ENCODE measurements around the gene FHIT.
A peak's percentile ranks its signal among the peaks of the same experiment; 100 is the strongest.
"Not testable (repeated sequence)": the region's sequence is repeated elsewhere in the genome, so short reads cannot be mapped to it uniquely, and the experiment has no call there.

The FHIT gene

DNA sequence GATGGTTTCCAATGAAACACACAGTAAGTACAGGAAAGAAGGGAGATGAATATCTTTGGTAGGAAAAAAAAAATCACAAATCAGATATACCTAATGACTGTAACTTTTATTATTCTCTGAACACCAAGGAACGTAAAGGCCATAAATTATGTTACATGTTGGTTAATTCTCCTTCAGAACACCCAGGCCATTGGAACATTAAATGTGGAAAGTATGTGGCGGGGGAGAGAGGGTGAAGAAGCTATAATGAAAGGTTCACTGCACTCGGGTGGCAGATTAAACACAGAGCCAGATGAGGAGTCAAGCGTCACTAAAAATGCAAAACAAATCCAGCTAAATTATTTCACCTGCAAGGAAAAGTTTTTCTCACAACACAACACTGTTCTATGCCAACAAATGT is 193.8 kb downstream of the FHIT start:
- no peak for DNase-seq (ENCODE audit: low spot score)

DNA sequence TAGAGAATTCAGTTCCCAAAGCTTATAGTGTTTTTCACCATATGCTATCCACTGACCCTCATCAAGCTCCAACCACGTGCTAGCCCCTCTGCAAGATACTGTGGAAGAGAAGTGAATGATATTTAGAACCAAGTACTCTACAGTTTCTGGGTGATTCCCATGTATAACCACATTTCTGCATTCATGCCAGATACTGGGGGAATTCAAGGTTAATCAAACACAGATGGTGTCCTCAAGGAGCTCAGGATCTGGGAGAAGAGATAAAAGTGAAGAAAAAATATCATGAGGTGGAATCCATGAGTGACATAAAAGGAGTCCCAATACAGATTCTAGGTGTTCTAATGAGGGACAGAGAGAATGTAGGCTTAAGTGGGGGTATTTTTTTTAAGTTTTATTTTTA is 195.8 kb downstream of the FHIT start:
- DNase-seq (ENCODE audit: low spot score), result no peak

DNA sequence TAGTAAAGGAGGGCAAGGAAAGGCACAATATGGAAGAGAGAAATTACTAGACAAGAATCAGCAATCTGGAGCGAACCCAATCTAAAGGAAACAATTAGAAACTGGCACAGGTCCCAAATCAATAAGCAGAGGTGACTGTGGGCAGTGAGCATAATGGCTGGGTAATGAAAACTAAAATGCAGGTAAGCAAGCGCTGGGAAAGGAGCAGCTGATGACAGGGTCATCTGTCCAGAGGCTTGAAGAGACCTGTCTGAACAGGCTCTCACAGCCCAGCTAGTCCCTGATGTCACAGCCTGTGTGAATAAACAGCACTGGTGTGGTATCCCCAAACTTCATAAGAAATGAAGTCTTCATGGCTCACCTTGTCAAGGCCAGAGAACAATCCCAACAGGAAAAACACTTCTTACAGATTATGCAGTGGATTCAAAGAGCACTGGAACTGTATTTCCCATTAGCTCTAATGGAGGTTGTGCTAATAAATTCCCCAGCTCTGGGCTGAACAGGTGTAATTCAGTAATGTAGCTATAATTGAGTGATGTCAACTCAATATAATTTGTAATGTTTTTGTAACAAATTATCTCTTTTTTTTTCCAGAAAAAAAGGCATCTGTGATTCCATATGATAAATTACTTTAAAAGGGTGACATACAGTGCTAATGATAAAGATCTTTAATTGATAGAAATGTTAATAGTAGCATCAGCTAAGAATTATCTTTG is 197.3 kb downstream of the FHIT start:
- no peak for DNase-seq (ENCODE audit: low spot score)

DNA sequence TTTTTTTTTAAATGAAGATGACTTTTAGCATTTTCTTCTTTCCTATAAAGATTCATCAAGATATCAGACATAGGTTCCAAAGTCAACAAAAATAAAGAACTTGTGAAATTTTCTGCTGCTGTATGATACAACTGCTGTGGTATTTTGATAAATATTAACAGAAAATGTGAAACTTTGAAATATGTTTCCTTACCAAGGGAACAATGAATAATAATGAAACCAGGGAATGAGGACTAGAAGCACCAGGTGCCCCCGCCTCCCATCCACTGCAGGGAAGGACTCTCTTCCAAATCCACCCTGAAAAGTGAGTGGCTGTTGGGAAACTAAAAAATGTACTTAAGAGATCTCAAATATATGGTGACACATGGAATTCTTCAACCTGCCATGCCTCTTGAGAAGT is 198.4 kb downstream of the FHIT start:
- DNase-seq (ENCODE audit: low spot score), result no peak

DNA sequence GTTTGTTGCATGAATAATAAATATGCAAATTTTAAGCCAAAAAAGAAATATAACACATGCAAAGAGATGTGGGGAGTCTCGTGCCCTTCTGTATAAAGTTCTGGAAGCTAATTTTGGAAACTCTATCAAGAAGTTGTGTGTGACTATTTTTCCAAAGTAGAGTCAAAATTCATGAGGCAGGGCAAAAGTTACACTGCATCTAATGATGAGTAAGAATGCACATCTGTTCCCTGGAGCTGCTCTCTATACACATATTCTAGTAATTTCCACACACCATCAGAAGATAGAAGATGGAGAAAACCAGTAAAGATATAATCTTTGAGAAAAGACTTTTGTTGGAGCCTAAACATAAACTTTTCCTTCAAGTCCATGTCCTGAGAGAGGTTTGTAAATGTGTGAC is 199.6 kb downstream of the FHIT start:
- DNase-seq (ENCODE audit: low spot score), result no peak

DNA sequence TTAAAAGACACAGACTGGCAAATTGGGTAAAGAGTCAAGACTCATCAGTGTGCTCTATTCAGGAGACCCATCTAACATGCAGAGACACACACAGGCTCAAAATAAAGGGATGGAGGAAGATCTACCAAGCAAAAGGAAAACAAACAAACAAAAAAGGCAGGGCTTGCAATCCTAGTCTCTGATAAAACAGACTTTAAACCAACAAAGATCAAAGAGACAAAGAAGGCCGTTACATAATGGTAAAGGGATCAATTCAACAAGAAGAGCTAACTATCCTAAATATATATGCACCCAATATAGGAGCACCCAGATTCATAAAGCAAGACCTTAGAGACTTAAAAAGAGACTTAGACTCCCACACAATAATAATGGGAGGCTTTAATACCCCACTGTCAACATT is 206.1 kb downstream of the FHIT start:
- DNase-seq (ENCODE audit: low spot score), result not testable (repeated sequence)

DNA sequence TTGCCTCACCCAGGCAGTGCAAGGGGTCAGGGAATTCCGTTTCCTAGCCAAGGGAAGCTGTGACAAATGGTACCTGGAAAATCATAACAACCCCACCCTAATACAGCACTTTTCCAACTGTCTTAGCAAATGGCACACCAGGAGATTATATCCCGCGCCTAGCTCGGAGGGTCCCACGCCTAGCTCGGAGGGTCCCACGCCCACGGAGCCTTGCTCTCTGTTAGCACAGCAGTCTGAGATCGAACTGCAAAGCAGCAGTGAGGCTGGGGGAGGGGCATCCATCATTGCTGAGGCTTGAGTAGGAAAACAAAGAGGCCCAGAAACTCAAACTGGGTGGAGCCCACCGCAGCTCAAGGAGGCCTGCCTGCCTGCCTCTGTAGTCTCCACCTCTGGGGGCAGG is 208.1 kb downstream of the FHIT start:
- no peak for DNase-seq (ENCODE audit: low spot score)

DNA sequence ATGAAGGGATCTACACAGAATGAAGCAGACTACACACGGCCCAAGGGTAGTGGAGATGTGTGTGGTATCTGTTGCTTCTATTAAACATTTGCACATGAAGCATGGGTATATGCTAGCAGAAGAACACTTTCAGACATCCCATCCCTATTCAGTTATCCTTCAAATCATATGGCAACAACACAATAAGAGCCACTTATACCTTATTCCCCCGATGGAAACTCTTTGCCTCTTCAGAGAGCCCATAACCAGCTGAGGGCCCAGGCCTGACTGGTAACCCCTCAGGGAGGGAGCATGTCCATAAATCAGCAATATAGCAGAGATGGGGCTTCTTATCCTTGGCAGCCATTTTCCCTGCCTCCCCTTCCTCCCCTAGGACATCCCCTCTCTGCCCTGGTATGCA is 210.6 kb downstream of the FHIT start:
- DNase-seq (ENCODE audit: low spot score), result no peak

DNA sequence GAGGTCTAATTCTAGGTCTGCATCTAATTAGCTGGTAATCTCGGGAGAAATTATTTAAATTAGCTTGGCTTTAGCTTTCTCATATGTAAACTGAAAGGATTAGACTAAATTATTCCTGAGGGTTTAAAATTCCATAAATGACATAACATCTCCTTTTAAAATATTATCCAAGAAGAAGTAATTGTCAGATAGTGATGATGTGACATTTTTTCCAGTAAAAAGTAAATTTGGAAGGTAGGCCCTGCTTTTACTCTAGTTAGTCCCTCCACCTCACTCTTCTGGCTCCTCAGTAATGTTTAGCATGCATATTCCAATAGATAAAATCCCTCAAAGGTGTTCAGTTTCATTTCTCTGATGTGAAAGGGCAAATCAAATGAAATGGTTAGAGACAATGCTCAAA is 215.7 kb downstream of the FHIT start:
- no peak for DNase-seq (ENCODE audit: low spot score)

DNA sequence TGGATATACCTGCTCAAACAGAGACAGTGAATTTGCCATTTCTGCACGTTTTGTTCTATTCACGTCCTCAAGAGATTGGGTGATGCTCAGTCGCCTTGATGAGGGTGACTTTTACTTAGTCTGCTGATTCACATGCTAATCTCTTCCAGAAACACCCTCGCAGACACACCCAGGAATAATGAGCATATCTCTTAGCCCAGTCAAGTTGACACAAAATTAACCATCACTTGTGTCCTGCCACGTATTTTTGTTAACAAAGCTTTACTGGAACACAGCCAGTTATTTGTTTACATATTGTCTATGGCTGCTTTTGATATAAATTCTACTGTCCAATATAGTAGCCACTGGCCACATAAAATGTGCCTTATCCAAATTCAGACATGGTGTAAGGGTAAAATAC is 218.3 kb downstream of the FHIT start:
- DNase-seq (ENCODE audit: low spot score), result no peak

DNA sequence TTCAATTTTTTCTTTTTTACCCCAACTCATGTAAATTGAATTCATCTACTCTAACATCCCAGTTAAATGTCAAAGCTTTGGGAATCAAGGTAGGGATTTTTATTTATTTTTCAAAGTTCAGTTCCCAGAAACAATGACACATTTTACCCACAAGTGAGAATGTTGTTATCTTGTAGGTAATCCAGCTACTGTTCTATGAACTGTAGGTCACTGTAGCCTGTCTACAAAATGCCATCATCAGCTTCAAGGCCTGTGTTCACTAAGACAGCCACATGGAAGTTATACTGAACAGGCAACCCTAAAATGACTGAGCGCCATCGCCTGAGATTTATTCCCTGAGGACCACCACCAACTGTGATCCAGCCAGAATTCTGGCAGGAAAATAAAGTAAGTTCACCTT is 219.7 kb downstream of the FHIT start:
- DNase-seq (ENCODE audit: low spot score), result no peak

DNA sequence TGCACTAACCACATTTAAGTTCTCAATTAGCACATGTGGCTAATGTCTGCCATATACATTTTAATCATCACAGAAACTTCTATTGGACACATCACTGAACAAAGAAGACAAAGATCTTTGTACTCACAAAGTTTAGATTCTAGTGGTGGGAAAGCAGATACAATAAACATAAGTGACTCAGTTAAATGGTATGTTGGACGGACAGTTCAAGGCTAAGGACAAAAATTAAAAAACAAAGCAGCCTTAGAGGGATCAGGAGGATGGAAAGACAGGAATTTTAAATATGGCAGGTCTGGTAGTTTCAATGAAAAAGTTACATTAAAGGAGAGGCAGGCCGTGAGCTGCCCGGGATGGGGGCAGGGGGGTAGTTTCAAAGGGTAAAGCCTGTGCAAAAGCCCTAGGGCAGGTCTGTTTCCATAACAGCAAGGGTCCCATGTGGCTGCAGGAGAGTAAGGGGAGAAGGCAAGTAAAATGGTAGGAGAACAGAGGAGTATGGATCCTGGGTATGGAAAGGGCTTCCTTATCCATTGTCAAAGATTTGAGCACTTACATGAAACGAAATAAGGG is 220.7 kb downstream of the FHIT start:
- peak; percentile 3 for DNase-seq (ENCODE audit: low spot score)

DNA sequence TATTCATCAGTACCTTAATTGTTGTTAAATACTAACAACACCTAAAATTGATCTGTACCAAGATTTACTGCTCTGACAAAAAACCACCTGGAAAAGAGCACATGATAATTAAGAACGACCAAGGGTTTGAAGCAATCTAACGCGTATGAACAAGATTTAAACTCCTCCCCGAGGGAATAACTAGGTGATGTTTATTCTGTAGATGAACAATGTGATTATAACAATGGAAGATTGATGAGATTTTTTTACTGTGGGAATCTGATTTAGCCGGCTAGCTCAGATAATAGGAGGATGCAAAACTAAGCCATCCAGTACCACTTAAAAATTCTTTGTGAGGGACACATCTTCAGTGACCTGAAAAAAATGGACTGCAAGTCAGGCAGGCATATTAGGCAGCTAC is 222.1 kb downstream of the FHIT start:
- no peak for DNase-seq (ENCODE audit: low spot score)

DNA sequence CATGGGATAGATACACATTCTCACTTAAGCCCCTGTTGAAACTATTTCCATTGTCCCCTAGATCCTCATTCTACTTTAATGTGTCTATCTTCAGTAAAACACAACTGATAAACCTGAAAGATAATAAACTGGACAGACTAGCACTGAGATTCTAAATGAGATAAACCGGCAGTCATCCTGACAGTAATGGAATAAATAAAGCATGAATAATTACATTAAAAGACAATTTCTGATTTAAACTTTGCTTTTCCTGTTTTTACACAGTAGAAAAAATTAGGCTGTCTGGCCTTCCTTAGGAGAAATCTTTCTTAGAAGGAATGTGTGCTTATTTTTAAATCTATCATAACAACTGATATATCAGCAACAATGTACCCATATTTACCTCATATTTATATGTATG is 232.4 kb downstream of the FHIT start:
- no peak for DNase-seq (ENCODE audit: low spot score)

DNA sequence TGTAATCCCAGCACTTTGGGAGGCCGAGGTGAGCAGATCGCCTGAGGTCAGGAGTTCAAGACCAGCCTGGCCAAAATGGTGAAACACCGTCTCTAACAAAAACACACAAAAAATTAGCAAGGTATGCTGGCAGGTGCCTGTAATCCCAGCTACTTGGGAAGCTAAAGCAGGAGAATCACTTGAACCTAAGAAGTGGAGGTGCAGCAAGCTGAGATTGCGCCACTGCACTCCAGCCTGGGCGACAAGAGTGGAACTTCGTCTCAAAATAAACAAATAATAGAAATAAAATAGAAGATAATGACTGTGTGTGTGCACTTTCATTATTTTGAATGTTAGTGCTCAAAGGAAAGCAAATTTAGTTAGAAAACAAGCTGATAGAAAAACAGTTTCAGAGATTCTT is 234.2 kb downstream of the FHIT start:
- DNase-seq (ENCODE audit: low spot score), result not testable (repeated sequence)

DNA sequence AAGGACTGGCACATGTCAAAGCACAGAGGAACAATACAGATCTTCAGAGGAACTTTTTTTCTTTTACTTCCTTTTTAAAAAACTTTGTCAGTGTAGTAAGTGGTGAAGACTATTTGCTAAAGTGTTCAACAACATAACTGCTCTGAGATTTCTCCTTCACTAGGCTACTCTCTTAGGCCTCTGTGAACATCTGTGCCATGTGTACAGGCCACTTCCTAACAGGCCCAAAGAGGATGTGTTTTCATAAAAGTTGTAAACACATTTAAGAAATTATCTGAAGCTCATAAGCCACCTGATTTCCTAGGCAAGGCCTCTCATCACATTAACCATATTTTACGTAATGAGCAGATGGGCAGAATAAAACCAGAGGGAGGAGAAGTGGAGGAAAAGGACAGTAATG is 235.4 kb downstream of the FHIT start:
- DNase-seq (ENCODE audit: low spot score), result no peak

DNA sequence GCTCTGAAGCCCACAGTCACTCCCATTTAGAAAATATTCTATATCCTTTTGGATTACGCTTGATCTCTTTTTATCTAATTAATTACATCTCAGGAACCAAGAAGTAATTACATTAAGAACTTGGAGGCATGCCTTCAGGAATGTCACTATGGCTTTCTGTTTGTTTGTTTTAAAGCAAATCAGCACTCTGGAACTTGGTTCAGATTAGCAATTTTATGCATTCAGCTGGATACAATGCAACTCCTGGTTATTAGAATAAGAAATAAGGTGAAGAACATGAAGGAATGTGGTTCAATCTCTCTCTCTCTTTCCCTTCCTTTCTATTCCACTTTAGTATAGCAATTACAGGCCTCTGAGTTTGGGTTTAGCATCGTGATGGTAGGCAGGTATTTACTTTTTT is 235.8 kb downstream of the FHIT start:
- DNase-seq (ENCODE audit: low spot score), result no peak

DNA sequence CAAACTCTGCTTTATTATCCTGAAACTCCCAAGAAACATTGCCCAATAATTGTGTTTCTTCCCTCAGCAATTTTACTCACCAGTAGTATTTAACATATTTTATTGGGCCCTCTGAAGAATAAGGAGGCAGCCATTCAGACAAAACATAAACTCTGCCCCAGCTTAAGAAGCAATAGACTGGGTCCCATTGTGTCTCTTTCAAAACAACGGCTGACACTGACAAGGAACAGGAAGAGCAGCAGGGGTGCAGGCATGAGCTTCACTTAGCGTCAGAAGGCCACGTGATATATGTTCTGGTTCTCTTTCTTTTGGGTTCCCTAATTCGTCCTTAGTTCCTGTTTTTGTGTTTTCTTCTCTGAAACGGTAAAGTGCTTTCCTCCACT is 242.3 kb downstream of the FHIT start:
- DNase-seq (ENCODE audit: low spot score), result no peak

DNA sequence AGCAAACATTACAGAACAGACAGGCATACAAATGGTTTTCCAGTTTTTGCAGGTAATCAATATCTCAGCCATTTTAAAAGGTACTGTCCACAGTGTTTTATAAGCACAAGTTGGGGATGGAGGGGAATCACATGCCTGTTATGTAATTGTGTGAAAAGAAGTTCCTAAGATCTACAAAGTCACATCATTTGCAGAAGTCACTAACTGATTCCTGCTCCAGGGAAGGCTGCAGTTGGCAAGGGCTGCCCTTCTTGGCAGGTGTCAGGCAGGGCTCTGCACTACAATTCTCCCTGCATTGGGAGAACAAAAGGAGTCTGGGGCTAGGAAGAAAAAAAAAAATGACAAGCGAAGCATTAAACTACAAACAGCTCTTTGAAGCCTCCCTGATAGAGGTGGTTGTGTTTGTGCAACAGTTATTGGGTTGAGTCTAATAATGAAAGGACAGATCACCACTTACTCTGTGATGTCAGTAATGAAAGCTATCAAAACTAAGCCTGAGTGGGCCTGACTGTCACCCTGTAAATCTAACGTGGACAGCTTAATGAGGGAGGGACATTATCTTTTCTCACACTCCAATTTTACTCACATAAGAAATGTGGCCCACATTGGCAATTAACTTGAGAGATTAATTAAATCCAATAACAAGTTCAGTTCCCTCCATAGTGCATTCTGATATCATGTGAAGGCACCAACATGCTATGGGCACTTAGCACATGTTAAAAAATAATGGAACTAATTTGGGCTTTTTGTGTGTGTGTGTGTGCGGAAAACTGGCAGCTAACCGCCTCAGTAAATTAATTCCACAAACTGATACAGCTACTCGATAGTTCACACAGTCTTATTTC is 242.9 kb downstream of the FHIT start:
- DNase-seq (ENCODE audit: low spot score), result no peak

DNA sequence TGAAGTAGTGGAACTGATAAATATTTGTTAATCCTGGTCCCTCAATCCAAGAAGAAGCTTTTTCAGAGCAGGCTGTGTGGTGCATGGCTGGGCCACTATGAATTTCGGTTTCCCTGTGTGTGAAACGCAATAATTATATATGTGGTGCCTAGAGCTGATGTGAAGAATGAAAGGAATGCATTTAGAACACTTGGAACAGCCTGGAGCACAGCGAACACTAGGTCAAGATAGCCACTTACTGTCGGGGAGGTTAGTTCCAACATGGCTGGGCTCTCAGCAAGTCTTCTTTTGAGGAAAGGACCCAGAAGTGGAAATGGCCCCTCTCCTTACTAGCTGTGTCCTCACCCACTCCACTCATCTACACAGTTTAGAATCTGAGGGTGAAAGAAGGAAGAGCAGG is 245.7 kb downstream of the FHIT start:
- no peak for DNase-seq (ENCODE audit: low spot score)

DNA sequence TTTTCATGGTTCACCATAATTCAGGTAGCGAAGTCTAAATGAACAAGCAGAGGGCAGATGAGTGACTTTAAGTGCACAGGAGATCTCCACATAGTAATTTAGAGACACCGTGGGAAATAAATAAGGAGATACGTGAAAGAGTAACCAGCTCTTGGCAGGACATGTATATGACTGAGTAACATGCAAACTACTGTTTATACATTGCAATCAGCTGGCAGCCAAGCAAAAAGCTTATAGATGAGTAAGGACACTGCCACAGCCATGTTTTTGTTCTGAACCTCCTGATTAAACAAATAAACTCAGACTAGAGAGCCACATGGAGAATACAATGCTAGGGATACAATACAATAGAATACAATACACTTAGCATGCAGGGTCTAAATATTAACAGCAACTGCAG is 252.4 kb downstream of the FHIT start:
- no peak for DNase-seq (ENCODE audit: low spot score)

DNA sequence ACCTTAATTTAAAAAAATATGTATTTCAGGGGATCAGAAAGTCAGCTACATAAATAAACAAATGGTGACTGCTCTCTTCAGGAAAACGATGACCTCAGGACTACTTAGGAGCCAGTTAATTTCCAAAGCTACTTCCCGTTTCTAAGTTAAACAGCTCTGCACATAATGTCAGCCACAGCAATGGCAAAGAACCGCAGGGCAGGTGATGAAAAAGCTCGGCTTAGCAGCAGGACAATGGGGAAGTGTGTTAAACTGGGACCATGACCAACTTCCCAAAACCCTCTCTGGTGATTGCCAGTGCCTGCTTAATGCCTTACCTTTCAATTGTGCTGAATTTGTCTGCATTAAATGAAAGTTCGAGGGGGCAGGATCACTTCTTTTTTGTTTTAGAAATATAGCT is 258.9 kb downstream of the FHIT start:
- DNase-seq (ENCODE audit: low spot score), result no peak

DNA sequence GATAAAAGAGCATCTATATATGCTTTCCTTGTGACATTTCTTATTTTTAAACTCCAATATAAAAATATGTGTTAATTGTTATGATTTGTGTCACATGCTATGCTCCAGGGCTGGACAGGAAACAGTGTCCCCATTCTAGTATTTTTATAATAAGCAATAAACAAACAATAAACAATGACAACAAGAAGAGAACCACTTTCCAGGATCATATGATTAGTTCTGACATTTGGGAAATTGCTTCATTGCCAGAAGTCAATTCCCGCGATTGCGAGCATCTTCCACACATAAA is 260.9 kb downstream of the FHIT start:
- DNase-seq (ENCODE audit: low spot score), result no peak

Measured in kidney capillary endothelial cell (primary cell).